Measurements from ENCODE around the gene GALM.
A peak's percentile ranks its signal among the peaks of the same experiment; 100 is the strongest.

The GALM gene

GRCh38 chr2:38665854-38666555 is at the start of gene GALM:
Gene GALM (plus strand): TSS chr2:38666114. CDS start chr2:38666162, 48 bp downstream.
- TF ChIP-seq CTCF (IDR thresholded peaks at IDR 0.05; ENCODE audit: low read depth, low read length, missing control alignments) = no peak
- in situ Hi-C loops (cut with HindIII; ENCODE audit: low pct_ligation_motif_present, low sequenced_read_pairs) = no loop called here
- Histone ChIP-seq H3K27me3 (replicated peaks) (no peaks in the 10 kb centered on the region), H3K27ac (no peak within 1 kb of the TSS), H3K4me3 (ENCODE audit: low read depth, low read length) (peak within 1 kb of the TSS; percentile 78), H3K36me3 (replicated peaks) (no peaks in the 10 kb centered on the region)
- peak; percentile 83 for DNase-seq

- Histone ChIP-seq H3K36me3 (replicated peaks) (no peaks in the 10 kb centered on the region), H3K27me3 (replicated peaks) (no peaks in the 10 kb centered on the region), H3K27ac (no peak overlapping the region), H3K4me3 (ENCODE audit: low read depth, low read length) (no peak overlapping the region)
- in situ Hi-C loops (cut with HindIII; ENCODE audit: low pct_ligation_motif_present, low sequenced_read_pairs) = no loop called here
- no peak for DNase-seq
- TF ChIP-seq CTCF (IDR thresholded peaks at IDR 0.05; ENCODE audit: low read depth, low read length, missing control alignments) = no peak
Observed at GRCh38 chr2:38617301-38617700, 48.6 kb upstream of the GALM start.

- Histone ChIP-seq H3K27me3 (replicated peaks) (no peaks in the 10 kb centered on the region), H3K4me3 (ENCODE audit: low read depth, low read length) (no peak overlapping the region), H3K27ac (peak overlapping the region; percentile 14), H3K36me3 (replicated peaks) (no peaks in the 10 kb centered on the region)
- in situ Hi-C loops (cut with HindIII; ENCODE audit: low pct_ligation_motif_present, low sequenced_read_pairs) = no loop called here
- TF ChIP-seq CTCF (IDR thresholded peaks at IDR 0.05; ENCODE audit: low read depth, low read length, missing control alignments) = no peak
- DNase-seq = no peak
Observed at GRCh38 chr2:38619458-38620164, 46.3 kb upstream of the GALM start.

- no peaks in the 10 kb centered on the region for H3K36me3 ChIP-seq (replicated peaks)
- peak; percentile 67 for DNase-seq
- H3K27me3 ChIP-seq (replicated peaks) = no peaks in the 10 kb centered on the region
- TF ChIP-seq CTCF (IDR thresholded peaks at IDR 0.05; ENCODE audit: low read depth, low read length, missing control alignments) = no peak
- in situ Hi-C loops (cut with HindIII; ENCODE audit: low pct_ligation_motif_present, low sequenced_read_pairs) = no loop called here
- H3K27ac ChIP-seq = no peak overlapping the region
- no peak overlapping the region for H3K4me3 ChIP-seq (ENCODE audit: low read depth, low read length)
Observed at GRCh38 chr2:38620282-38620977, 45.5 kb upstream of the GALM start.

GRCh38 chr2:38621018-38621417 is 44.9 kb upstream of the GALM start:
- in situ Hi-C loops (cut with HindIII; ENCODE audit: low pct_ligation_motif_present, low sequenced_read_pairs) = no loop called here
- TF ChIP-seq CTCF (IDR thresholded peaks at IDR 0.05; ENCODE audit: low read depth, low read length, missing control alignments) = no peak
- Histone ChIP-seq H3K27ac (no peak overlapping the region), H3K27me3 (replicated peaks) (no peaks in the 10 kb centered on the region), H3K4me3 (ENCODE audit: low read depth, low read length) (no peak overlapping the region), H3K36me3 (replicated peaks) (no peaks in the 10 kb centered on the region)
- no peak for DNase-seq

All from brain microvascular endothelial cell (primary cell).